SJSA1 (cell line): ENCODE measurements around the gene PRLR. TPM values are rescaled to one million over a fixed set of nuclear protein-coding genes. Genes with fewer than 3 reads are reported as not detected.

Experiments used
- DNase-seq, 2 experiments: peaks; one replicate each; pipeline ENCODE4 v3.0.0-alpha.2; 2015 to 2020; ENCODE audit warnings: low spot score in 2 of 2, low read depth in 1 of 2
- H3K27ac ChIP-seq: fragments of 250-450 bp; sonication (Bioruptor Pico); 2 replicates; pipeline ENCODE4 v1.5.1; 2020; ENCODE audit warnings: mild to moderate bottlenecking, moderate library complexity
- H3K27me3 ChIP-seq: fragments of 250-450 bp; sonication (Bioruptor Pico); replicated peaks from 2 replicates; pipeline ENCODE4 v1.5.1; 2020; ENCODE audit warnings: mild to moderate bottlenecking, moderate library complexity
- H3K36me3 ChIP-seq: fragments of 250-450 bp; sonication (Bioruptor Pico); 2 replicates; pipeline ENCODE4 v1.5.1; 2020; ENCODE audit warnings: mild to moderate bottlenecking
- H3K4me1 ChIP-seq: fragments of 250-450 bp; sonication (Bioruptor Pico); replicated peaks from 2 replicates; pipeline ENCODE4 v1.6.1; 2021; ENCODE audit warnings: mild to moderate bottlenecking
- H3K4me3 ChIP-seq: fragments of 250-450 bp; sonication (Bioruptor Pico); 2 replicates; pipeline ENCODE4 v1.5.1; 2020; ENCODE audit warnings: mild to moderate bottlenecking
- H3K9me3 ChIP-seq: fragments of 250-450 bp; sonication (Bioruptor Pico); replicated peaks from 2 replicates; pipeline ENCODE4 v1.5.1; 2020; ENCODE audit warnings: mild to moderate bottlenecking
- total RNA-seq: library from RNA; depleted of rRNA; stranded (reverse); fragments of >200 nt; shearing (Covaris generic); gene quantifications from 2 replicates; pipeline ENCODE4 v1.2.3, GENCODE V29; 2014

PRLR gene
- total RNA-seq, 1 experiment from 2014 or later, result 0.05 TPM

GRCh38 chr5:35223787-35224395 is 6.4 kb downstream of the PRLR start:
- Histone ChIP-seq H3K36me3 (no peaks in the 10 kb centered on the region), H3K4me3 (no peak overlapping the region), H3K27ac (no peak overlapping the region), H3K27me3 (peaks cover 23% of the 10 kb centered on the region), H3K9me3 (no peaks in the 10 kb centered on the region), H3K4me1 (no peaks in the 10 kb centered on the region)
- DNase-seq, result no peak

- Histone ChIP-seq H3K27ac (no peak overlapping the region), H3K36me3 (no peaks in the 10 kb centered on the region), H3K4me1 (no peaks in the 10 kb centered on the region), H3K9me3 (no peaks in the 10 kb centered on the region), H3K4me3 (no peak overlapping the region), H3K27me3 (peaks cover 13% of the 10 kb centered on the region; the same call in 1 of the 2 replicates)
- DNase-seq, result no peak
Measured at GRCh38 chr5:35220967-35221366, 9.3 kb downstream of the PRLR start.

GRCh38 chr5:35218981-35219380 is 11.3 kb downstream of the PRLR start:
- no peak overlapping the region for H3K27ac ChIP-seq
- no peaks in the 10 kb centered on the region for H3K4me1 ChIP-seq
- H3K9me3 ChIP-seq, result no peaks in the 10 kb centered on the region
- no peak for DNase-seq
- H3K27me3 ChIP-seq, result peaks cover 6% of the 10 kb centered on the region; the same call in 1 of the 2 replicates
- H3K4me3 ChIP-seq, result no peak overlapping the region
- no peaks in the 10 kb centered on the region for H3K36me3 ChIP-seq

- H3K27ac ChIP-seq, result no peak overlapping the region
- no peaks in the 10 kb centered on the region for H3K36me3 ChIP-seq
- no peak for DNase-seq
- H3K27me3 ChIP-seq, result no peaks in the 10 kb centered on the region
- no peak overlapping the region for H3K4me3 ChIP-seq
- H3K4me1 ChIP-seq, result no peaks in the 10 kb centered on the region
- no peaks in the 10 kb centered on the region for H3K9me3 ChIP-seq
Measured at GRCh38 chr5:35214051-35214450, 16.2 kb downstream of the PRLR start.

- no peak overlapping the region for H3K4me3 ChIP-seq
- no peak overlapping the region for H3K27ac ChIP-seq
- no peaks in the 10 kb centered on the region for H3K36me3 ChIP-seq
- no peak for DNase-seq
- H3K9me3 ChIP-seq, result no peaks in the 10 kb centered on the region
- no peaks in the 10 kb centered on the region for H3K27me3 ChIP-seq
- no peaks in the 10 kb centered on the region for H3K4me1 ChIP-seq
Measured at GRCh38 chr5:35213608-35214007, 16.7 kb downstream of the PRLR start.

- H3K4me1 ChIP-seq, result no peaks in the 10 kb centered on the region
- H3K4me3 ChIP-seq, result no peak overlapping the region
- no peak for DNase-seq
- no peaks in the 10 kb centered on the region for H3K27me3 ChIP-seq
- H3K36me3 ChIP-seq, result no peaks in the 10 kb centered on the region
- no peak overlapping the region for H3K27ac ChIP-seq
- no peaks in the 10 kb centered on the region for H3K9me3 ChIP-seq
Measured at GRCh38 chr5:35212122-35212982, 17.9 kb downstream of the PRLR start.

- Histone ChIP-seq H3K4me1 (no peaks in the 10 kb centered on the region), H3K27me3 (peaks cover 4% of the 10 kb centered on the region; the same call in 1 of the 2 replicates), H3K27ac (no peak overlapping the region), H3K4me3 (no peak overlapping the region), H3K9me3 (no peaks in the 10 kb centered on the region), H3K36me3 (no peaks in the 10 kb centered on the region)
- no peak for DNase-seq
Measured at GRCh38 chr5:35209862-35210261, 20.4 kb downstream of the PRLR start.

- Histone ChIP-seq H3K4me1 (no peaks in the 10 kb centered on the region), H3K9me3 (no peaks in the 10 kb centered on the region), H3K36me3 (no peaks in the 10 kb centered on the region), H3K27me3 (peaks cover 4% of the 10 kb centered on the region; the same call in 1 of the 2 replicates), H3K4me3 (no peak overlapping the region), H3K27ac (no peak overlapping the region)
- DNase-seq, result no peak
Measured at GRCh38 chr5:35205606-35206005, 24.7 kb downstream of the PRLR start.

- peaks cover 4% of the 10 kb centered on the region; the same call in 1 of the 2 replicates for H3K27me3 ChIP-seq
- DNase-seq, result no peak
- no peaks in the 10 kb centered on the region for H3K9me3 ChIP-seq
Measured at GRCh38 chr5:35205186-35205585, 25.1 kb downstream of the PRLR start.

GRCh38 chr5:35203403-35203802 is 26.9 kb downstream of the PRLR start:
- Histone ChIP-seq H3K9me3 (no peaks in the 10 kb centered on the region), H3K4me3 (no peak overlapping the region), H3K36me3 (no peaks in the 10 kb centered on the region), H3K27me3 (peaks cover 4% of the 10 kb centered on the region; the same call in 1 of the 2 replicates), H3K4me1 (no peaks in the 10 kb centered on the region), H3K27ac (no peak overlapping the region)
- no peak for DNase-seq

More at GRCh38 chr5:35205186-35205585, 25.1 kb downstream of the PRLR start:
- Histone ChIP-seq H3K27ac (no peak overlapping the region), H3K4me3 (no peak overlapping the region), H3K36me3 (no peaks in the 10 kb centered on the region), H3K4me1 (no peaks in the 10 kb centered on the region)

- H3K9me3 ChIP-seq, result no peaks in the 10 kb centered on the region
- H3K27me3 ChIP-seq, result peaks cover 4% of the 10 kb centered on the region; the same call in 1 of the 2 replicates
- peak; percentile 19 to 58 for DNase-seq
- H3K4me3 ChIP-seq, result no peak overlapping the region
- no peaks in the 10 kb centered on the region for H3K4me1 ChIP-seq
- H3K27ac ChIP-seq, result no peak overlapping the region
- H3K36me3 ChIP-seq, result no peaks in the 10 kb centered on the region
Measured at GRCh38 chr5:35202319-35203111, 27.8 kb downstream of the PRLR start.

GRCh38 chr5:35201291-35201690 is 29.0 kb downstream of the PRLR start:
- no peaks in the 10 kb centered on the region for H3K4me1 ChIP-seq
- H3K36me3 ChIP-seq, result no peaks in the 10 kb centered on the region
- peaks cover 4% of the 10 kb centered on the region; the same call in 1 of the 2 replicates for H3K27me3 ChIP-seq
- DNase-seq, result no peak
- no peak overlapping the region for H3K27ac ChIP-seq
- no peaks in the 10 kb centered on the region for H3K9me3 ChIP-seq
- H3K4me3 ChIP-seq, result no peak overlapping the region

GRCh38 chr5:35199886-35200285 is 30.4 kb downstream of the PRLR start:
- Histone ChIP-seq H3K4me1 (no peaks in the 10 kb centered on the region), H3K9me3 (no peaks in the 10 kb centered on the region), H3K4me3 (no peak overlapping the region), H3K27ac (no peak overlapping the region), H3K36me3 (no peaks in the 10 kb centered on the region), H3K27me3 (no peaks in the 10 kb centered on the region)
- no peak for DNase-seq
